NCI-H1092 (cell line): ENCODE results near the gene AKNA.

Experiments used
- DNase-seq: peaks from one replicate; lab custom pipeline; 2025; lab: John Stamatoyannopoulos, UW

AKNA gene

DNA sequence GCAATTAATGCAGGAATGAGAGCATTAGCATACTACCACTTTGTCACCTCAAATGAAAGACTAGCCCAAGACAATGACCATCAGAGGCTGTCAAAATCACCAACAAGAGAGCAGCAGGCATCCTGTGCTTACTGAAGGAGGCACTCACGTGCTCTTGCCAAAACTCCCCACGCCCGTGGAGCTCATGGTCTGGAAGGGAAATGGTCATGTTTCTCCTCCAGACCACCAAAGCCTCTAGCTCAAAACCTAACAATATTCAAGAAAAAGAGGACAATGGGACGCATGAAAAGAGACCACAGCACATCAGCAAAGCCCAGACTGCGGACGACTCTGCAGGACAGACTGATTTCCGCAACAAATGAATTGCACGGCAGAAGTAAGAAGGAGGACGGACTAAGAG, 12.8 kb downstream of the AKNA start:
- DNase-seq, result no peak

DNA sequence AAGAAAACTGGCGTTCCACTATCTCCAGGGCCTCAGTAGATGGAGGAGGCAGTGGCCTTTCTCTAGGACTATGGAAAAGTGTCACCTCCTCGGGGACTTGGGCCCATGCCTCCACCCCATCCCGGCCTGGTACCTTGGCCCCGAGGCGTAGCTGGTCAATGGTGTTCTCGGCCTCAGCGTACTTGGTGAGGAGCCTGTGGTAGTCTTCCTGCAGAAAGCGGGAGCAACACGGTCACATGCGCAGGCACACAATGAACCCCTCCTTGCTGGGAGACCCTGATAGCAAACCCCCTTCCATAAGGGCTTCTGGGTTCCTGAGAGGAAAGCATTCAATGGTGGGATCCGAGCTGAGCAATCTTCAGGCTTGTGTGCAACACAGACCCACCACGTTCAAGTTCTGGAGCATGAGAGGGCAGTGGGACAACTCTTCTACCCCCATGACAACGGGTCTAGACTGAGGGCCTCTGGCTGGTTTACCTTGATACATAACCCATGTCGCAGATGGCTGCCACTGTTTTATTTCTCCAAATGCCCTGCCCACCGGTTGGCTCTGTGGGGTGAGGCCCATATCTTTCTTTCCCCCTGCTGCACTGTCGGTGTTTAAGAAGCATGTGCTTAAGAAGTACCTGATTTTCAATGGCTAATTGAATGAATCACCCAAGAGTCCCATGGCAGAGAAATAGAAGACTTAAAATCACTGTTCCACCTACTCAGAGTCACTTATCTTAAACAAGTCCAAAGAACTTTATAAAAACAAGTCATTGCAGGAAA, 13.6 kb downstream of the AKNA start:
- DNase-seq, result no peak

DNA sequence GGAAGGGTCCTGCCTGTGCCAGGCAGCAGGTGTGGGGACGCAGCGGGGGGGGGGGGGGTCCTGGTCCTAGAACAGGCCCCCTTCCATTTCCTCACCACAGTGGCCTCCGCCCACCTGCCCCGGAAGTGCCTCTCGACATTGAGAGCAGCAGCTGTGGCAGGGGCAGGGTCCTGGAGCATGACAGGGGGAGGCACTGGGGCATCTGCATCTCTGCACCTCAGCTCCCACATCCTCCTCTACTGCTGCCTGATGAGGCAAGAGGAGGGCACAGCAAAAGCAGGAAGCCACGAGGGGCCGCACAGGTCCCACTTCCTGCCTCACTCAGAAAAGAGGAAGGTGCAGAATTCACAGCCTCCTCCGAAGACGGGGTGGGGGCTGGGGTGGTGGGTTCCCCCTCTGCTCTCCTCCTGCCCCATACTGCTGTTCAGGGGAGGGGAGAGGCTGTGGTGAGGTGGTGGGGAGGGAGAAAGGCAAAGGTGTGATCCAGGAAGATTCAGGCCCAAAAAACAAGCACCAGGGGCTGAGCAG, 14.8 kb downstream of the AKNA start:
- DNase-seq, result no peak

DNA sequence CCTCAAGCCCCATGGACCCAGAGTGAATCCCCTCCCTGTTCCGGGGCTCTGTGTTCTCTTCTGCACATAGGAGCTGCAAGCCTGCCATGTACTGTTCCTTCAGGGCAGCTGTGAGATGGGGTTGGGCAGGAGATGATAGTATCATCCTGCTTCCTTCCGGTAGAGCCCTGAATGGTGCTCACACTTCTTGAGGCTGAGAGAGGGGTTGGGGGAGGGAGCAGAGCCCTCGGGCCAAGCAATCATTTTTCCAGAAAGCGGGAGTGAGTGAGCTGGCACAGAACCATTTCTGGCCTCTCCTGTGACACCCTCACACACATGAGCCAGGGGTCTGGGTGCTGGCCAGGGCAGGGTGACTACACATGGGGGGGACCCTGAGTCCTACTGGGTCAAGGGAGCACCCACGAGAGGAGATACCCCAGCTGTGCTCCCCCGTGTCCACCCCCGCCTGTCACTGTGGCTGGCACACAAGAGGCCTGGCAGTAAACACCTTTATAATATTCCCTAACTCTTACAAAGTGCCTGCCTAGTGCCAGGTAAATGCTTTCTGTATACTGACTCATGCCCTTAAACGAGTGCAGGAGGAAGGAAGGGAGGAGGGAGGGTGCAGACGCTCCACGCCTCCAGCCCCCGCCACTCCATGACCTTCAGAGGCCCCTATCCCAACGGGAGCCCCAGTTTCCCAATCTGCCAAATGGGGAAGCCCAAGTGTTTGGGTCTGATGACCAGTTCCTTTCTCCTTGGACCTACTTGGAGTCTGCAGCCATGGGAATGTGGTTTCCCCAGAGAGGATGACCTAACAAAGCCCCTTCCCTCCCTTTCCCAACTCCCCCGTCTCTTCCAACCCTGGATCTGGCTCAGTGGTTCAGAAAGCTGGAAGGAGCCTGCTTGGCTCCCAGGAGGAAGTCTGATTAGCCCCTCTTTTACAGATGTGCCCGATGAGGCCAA, 15.5 kb downstream of the AKNA start:
- no peak for DNase-seq

DNA sequence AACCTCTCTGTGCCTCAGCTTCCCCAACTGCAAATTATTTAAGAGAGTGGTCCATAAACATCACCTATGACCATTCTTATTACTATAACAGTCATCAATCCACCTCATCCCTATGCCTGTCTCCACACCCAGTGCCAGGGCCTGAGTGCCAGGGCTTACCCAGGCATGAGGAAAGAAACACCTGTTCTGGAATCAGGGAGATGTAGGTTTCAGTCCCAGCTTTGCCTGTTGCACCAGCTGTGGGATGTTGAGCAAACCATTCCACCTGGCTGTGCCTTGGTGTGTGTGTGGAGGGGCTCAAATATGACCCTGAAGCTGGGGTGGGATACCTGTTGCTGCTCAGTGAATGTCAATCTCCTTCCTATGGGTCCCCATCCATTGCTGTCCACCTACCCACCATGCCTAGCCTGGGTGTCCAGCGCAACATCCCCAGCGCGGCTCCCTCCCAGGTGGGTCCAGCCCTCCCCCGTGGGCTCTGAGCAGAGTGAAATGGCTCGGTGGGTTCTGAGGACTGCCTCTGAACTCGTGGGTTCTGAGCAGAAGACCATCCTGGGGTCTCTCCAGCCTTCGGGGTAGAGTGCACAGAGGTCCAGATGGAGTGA, 16.3 kb downstream of the AKNA start:
- DNase-seq, result no peak

DNA sequence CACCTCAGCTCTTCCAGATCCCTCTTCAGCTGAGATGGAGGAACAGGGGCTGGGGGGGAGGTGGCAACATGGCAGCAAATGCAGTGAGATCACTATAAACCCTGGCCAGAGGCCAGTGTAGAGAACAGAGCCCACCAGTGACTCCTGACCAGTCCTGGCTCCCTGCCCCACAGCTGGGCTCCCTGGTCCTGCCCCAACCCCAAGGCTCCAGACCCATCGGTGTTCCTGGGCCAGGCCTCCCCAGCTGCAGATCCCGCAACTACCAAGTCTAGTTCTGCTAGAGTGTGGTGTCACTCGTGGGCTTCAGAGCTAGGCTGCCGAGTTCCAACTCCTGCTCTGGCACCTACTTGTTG, 16.8 kb downstream of the AKNA start:
- DNase-seq, result no peak

DNA sequence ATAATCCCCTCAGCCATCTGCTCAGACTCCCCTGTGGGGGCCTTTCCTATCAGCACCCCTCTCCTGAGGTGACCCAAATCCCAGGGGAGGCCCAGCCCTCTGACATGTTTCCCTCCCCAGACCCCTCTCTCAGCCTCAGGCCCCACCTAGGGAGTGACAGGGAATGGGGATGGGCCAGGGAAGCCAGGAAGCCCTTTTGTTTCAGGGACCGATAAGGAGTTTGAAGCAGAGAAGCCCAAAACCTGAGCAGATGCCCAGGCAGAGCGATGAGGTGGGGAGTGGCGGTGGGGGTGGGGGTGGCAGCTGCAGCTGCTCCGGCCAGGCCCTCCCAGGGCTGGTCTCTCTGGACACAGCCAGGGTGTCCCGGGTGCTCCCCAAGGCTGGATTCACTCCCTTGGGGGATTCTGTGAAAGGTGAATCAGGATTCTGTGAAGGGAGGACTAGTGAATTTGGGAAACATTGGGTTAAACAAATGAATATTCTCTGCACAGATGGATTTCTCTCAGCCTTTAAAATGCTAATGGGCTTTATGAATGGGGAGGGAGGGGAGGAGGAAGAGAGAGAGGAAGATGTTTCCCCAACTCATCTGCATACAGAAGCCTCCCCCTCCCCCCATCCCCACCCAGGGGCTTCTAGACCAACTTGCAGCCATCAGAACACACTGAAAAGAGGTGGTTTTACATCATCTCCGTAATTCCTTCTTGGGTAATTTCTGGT, 17.4 kb downstream of the AKNA start:
- DNase-seq, result no peak

DNA sequence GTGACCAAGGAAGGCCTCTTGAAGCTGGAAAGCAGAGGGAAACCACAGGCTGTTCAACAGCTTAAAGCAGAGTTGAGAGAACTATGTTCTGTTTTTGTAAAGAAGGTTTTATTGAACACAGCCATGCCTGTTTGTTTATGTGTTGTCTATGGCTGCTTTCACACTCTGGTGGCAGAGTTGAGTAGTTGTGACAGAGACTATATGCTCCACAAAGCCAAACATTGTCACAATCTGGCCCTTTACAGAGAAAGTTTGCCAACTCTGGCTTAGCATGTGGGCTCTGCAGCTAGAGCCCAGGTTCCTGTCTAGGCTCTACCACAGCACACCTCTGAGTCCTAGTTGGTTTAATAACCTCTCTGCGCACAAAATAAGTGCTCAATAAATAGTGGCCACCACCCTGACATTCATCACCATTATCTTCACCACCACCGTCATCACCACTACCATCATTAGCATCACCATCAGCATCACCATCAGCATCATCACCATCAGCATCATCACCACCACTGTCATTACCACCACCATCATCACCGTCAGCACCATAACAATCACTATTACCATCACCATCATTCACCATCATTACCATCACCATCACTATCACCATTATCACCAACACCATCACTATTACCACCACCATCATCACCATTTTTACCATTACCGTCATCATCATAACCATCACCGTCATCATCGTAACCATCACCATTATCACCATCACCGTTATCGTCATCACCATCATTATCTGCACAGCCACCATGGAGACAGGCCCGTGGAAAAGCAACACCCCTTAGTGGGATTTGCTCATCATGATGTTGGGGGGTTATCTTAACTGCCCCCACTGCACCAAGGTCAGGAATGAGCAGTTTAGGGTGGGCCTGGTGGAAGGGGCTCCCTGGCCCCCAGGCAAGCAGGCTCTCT, 18.3 kb downstream of the AKNA start:
- DNase-seq, result no peak

DNA sequence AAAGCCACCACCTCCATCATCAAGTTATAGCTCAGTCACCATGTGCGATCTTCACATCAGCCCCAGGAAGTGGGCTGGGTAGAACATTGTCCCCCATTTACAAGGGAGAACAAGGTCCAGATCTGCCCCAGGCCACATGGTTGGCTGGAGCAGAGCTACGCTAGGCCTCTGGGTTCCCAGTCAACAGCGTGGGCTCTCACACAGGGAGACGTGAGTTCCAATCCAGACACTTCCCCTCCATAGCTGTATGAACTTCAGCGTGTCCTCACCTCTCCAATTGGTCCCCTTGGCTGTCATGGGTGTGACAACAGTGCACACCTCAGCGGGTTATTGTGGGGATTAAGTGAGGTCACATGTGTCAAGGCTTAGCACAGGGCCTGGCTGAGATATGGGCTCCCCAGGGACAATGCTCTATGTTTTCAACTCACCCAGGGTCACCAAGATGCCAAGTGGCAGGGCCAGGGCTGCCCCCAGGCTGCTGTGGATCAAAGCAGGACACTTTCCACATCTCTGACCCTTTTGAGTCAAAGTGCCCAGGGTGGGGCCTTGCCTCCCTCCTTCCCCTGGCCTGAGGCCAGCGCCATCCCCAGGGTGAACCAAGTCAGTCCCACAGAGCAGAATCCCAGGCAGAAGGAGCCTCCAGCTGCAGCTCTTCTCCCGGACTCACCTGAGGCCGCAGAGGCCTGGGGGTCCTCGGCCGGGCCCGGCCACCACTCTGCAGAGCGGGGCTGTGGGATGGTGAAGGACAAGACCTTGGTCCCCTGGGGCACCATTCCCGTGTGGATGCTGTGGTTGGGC, 19.8 kb downstream of the AKNA start:
- no peak for DNase-seq

DNA sequence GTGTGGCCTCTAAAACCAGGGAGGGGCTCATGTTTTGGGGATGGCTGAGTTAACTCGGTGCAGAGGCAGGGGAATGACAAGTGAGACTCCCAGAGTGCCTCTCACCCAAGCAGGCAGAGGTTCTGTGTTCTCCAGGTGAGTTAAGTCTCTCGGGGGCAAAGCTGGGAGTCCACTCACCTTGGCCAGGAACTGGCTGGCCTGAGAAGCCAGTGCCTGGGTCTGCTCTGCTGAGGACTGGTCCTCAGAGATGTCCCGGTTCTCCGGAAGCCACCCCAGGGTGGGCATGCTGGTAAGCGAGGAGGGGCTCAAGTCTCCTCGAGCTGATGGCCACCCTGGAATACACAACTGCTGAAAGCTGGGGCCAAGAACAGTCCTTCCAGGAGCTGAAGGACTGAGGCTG, 20.4 kb downstream of the AKNA start:
- DNase-seq, result no peak

DNA sequence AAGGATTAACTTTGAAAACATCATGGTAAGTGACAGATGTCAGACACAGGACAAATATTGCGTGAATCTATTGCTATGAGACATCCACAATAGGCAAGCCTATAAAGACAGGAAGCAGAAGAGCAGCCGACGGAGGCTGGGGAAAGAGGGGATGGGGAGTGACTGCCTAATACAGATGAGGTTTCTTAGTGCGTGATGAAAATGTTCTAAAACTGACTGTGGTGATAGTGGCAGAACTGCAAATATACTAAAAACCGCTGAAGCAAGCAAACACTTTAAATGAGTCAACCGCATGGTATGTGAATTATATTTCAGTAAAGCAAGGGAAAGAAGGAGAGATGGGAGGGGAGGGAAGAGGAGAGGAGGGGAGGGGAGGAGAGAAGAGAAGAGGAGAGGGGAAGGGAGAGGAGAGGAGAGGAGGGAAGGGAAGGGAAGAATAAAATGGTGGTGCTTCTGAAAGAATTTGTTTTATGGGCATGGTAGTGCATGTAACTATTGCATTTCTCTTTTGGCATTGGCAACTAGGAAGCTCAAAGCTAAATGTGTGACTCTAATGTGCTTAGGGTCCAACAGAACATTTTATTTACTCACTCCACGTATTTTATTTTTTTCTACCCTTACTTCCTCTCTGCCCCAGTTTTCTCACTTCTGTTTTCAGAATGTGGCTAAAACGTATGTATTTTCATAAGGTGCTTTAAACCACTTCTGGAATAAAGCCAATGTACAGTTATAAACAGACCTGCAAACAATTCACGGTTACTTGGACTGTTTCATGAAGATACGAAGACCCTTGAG, 21.3 kb downstream of the AKNA start:
- no peak for DNase-seq

DNA sequence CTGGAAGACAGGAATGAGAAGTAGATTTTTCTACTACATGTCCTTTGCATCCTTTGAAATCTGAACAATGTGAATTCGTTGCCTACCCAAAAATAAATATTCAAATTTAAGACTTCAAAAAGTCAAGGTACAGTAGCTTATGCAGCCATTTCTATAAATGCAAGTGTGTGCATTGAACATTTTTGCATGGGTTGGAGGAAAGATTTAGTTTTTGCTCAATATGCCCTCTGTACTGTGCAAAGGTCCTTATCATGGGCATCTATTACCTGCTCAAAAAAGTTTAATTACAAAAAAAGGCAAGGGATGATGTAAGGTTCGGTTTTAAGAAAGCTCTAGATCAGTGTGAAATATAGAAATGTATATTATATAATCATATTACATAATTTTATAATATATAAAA, 22.6 kb downstream of the AKNA start:
- DNase-seq, result no peak

DNA sequence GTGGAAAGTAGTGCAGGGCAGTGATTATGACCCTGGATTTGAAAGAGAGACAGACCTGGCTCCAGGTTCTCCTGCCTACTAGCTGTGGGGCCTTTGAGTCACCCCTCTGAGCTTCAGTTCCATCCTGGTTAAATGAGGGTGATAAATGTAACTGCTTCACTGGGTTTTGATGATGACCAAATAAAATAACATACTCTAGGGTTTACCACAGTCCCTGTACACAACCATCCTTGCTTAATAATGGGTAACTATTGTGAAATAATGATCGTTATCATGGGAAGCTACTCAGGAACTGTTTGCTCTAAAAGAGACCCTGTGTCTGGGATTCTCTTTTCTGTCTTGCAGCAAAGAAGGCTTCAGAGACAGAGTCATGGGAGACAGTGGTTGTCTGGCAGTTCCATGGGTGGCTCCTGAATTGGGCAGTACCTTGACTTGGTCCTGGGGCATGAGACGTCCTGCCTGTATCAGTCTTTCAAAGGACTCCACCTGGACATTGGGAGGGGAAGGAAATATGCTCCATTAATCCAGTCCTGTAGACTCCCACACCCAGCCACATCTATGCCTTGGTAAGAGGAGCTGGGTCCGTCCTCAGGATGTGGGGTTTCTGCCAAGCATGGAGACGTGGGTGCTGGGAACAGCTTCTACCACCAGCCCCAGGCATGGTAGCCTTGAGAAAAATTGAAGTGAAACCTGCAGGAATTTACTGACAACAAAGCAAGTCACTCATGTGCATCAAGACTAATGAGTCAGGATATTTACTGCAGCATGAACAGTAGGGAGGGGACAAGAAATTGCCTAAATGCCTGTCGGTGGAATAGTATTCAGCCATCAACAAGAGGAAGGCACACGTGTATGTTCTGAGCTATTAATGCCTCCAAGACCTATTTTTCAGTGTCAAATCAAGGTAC, 23.4 kb downstream of the AKNA start:
- DNase-seq, result no peak

DNA sequence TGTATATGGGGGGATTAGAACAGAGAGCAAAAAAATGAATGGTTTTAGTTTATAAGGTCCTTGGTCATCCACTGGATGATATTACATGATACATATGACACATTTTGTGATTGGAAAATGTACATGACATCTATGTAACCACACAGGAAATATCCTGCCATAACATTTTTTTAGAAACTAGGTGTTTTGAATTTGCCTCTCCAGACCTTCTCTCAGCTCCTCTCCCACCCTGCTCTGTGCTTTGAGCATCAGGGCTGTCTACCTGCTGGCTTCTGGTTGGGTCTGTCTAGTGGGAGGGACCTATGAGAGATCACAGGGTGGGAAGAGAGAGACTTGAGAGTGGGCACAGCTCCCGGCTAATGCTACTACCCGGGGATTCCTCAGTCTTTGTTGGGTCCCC, 24.4 kb downstream of the AKNA start:
- no peak for DNase-seq

DNA sequence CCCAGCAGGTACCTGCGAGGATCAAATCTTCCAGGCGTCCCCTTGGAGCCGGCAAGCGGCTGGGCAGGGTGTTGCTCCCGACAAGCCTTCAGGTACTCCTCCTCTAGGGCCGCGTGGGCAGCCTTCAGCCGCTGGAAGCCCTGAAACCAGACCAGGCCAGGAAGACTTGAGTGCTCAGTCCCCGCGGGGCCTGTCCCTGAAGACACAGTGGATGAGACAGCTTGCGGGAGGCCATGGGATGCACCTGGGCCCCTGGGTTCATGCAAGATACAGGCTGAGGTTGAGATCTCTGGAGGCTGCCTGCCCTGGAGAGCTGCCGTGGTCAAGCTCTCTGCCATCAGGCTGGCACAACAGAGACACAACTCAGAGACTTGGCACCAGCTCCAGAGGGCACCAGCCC, 25.4 kb downstream of the AKNA start:
- no peak for DNase-seq

DNA sequence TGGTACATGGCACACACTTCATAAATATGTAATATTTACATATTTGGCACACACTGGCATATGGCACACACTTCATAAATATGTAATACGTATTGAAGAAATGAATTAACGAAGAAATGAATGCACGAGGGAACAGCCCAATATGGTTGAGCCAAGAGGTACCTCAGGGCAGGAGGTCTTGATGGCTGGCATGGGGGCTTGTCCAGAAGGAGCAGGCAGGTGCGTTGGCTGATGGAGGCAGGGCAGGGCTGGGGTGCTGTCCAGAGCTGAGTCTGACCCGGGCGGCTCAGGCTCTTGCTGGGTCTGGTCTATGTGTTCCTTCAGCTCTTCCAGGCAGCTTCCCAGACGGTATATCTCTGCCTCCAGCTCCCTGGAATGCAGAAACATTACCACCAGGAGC, 26.2 kb downstream of the AKNA start:
- no peak for DNase-seq

DNA sequence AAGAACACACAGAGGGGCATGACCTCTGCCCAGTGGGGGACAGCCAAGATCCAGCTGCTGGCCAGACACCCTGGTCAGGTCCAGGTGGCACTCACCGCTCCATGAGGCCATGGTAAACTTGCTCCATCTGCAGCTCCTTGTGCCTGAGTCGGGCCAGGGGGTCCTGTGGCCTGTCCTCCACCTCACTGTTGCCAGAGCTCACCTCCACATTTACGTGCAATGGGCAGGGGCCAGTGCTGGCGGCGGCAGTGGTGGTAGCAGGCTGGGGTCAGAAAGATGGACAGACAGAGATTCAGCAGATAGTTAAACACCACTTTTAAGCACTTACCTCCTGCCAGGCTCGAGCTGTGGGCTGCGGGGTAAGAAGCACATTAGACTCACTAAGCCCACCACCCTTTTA, 28.0 kb downstream of the AKNA start:
- no peak for DNase-seq

DNA sequence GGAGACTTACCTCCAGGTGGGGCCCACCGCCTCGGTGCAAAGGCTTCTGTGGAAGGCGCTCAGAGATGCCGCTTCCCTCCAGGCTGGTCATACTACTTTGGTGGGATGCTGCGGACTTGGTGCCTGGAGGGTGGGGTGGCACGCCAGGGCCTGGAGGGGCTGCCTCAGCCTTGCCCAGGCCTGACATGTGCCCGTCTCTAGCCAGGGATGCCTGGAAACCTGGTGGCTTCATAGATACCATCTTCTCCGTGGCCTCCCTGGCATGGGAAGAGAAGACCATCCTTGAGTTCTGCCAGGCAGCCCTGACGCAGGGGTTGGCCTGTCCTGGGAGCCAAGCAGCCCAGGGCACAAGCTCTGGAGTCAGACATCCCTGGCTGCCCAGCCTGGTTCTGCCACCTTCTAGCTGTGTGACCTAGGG, 29.9 kb downstream of the AKNA start:
- no peak for DNase-seq
